ENCODE measurements around the gene RPS23.
A peak's percentile ranks its signal among the peaks of the same experiment; 100 is the strongest.
"Not testable (repeated sequence)": the region's sequence is repeated elsewhere in the genome, so short reads cannot be mapped to it uniquely, and the experiment has no call there.

RPS23 gene

DNA sequence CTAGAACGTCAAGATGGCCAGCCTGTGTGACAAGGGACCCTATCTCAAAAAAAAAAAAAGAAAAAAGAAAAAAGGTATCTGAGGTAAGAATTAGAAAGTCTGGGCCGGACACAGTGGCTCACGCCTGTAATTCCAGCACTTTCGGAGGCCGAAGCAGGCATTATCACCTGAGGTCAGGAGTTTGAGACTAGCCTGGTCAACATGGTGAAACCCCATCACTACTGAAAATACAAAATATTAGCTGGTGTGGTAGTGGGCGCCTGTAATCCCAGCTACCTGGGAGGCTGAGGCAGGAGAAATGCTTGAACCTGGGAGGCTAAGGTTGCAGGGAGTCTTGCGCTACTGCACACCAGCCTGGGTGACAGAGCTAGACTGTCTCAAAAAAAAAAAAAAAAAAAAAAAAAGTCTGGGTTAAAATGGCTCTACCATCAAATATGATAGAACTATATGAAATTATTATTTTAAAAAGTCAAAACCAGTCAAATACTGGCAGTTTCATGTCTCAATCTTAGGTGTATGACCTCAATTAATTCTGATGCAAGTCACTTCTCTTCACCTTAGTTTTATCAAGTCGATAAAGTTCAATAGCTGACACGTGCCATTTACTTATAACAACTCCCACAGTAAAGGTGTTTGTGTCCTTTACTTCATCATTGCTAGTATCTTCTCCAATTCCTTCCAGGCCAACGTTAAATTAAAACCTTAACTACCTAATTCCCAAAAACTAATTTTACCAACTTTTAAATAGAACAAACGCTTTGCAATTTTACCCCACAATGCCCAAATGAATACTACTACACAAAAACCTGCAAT, 1.1 kb downstream of the RPS23 start:
- Histone ChIP-seq H3K9me3 (ENCODE audit: severe bottlenecking) (no peaks in the 10 kb centered on the region), H3K27ac (peak overlapping the region; percentile 98)
- DNase-seq = no peak

DNA sequence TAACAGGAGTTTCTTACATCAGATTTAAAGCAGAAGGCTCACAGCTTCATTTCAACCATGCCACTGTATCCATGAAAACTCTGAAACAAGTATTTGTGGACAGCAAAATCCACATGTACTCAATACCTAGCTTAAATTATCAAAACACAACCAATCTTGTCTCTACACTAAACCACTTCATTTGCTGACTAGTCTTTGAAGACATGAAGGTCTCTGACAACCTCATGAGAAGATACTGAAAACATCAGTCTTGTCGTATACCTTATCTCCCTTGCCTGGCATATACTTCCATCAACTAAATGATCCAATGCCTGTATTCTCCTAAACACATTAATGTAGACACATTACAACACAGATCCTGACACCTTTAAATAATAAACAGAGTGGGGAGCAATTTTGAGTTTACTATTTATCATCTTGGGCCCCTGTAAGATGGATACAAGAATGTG, 2.9 kb downstream of the RPS23 start:
- TF ChIP-seq, protein P1, sequence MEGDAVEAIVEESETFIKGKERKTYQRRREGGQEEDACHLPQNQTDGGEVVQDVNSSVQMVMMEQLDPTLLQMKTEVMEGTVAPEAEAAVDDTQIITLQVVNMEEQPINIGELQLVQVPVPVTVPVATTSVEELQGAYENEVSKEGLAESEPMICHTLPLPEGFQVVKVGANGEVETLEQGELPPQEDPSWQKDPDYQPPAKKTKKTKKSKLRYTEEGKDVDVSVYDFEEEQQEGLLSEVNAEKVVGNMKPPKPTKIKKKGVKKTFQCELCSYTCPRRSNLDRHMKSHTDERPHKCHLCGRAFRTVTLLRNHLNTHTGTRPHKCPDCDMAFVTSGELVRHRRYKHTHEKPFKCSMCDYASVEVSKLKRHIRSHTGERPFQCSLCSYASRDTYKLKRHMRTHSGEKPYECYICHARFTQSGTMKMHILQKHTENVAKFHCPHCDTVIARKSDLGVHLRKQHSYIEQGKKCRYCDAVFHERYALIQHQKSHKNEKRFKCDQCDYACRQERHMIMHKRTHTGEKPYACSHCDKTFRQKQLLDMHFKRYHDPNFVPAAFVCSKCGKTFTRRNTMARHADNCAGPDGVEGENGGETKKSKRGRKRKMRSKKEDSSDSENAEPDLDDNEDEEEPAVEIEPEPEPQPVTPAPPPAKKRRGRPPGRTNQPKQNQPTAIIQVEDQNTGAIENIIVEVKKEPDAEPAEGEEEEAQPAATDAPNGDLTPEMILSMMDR (IDR thresholded peaks at IDR 0.05; ENCODE audit: low read depth, low read length) = no peak
- Histone ChIP-seq H3K9me3 (ENCODE audit: severe bottlenecking) (no peaks in the 10 kb centered on the region), H3K36me3 (peaks cover 46% of the 10 kb centered on the region), H3K27me3 (ENCODE audit: insufficient read depth, low read depth, severe bottlenecking) (no peaks in the 10 kb centered on the region), H3K27ac (no peak overlapping the region), H3K4me3 (ENCODE audit: low read depth, low read length) (no peak overlapping the region)
- no peak for DNase-seq

More for the DNA sequence above, 1.1 kb downstream of the RPS23 start:
- Histone ChIP-seq H3K27me3 (ENCODE audit: insufficient read depth, low read depth, severe bottlenecking) (no peaks in the 10 kb centered on the region), H3K36me3 (peaks cover 46% of the 10 kb centered on the region), H3K4me3 (ENCODE audit: low read depth, low read length) (peak overlapping the region; percentile 77)
- TF ChIP-seq, protein P1 (IDR thresholded peaks at IDR 0.05; ENCODE audit: low read depth, low read length) = no peak

DNA sequence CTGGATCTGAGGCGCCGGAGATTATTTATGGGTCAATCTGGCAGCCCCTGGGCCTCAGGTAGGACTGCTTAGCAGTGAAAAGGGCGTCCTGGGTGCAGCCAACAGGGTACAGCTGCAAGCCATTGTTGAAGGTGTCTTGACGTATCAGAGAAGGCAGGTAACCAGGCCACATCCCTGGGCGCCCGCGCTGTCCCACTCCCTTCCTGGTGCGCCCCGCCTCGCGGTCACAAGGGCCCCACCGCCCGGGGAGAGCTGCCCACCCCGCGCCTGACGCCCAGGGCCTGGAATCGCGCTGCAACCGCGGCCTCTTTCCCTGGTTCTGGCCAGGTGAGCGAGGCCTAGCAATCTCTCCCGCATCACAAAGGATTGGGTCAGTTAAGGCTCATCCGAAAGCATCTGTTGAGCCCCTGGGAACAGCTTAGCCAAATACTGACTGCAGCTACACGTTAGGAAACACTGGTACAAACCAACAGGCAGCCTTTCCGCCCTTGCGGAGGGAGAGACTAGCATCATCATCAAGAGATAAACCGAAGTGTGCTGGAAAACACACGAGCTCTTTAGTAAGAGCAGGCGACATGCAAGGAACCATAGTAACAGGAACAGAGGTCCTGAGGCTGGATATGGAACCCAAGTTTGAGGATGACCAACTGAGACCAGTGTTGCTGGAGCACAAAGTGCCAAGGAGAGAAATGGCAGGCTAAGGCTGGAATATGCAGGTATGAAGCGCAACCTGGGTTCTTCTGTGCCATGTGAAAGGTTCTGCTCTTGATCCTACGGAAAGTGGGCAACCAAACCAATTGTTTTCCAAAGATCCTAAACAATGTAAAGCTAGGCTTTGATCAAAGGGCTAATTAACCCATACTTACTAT, 3.6 kb downstream of the RPS23 start:
- H3K36me3 ChIP-seq = peaks cover 46% of the 10 kb centered on the region
- H3K4me3 ChIP-seq (ENCODE audit: low read depth, low read length) = no peak overlapping the region
- H3K27me3 ChIP-seq (ENCODE audit: insufficient read depth, low read depth, severe bottlenecking) = no peaks in the 10 kb centered on the region
- H3K9me3 ChIP-seq (ENCODE audit: severe bottlenecking) = no peaks in the 10 kb centered on the region
- TF ChIP-seq, protein P1 (IDR thresholded peaks at IDR 0.05; ENCODE audit: low read depth, low read length) = no peak
- no peak for DNase-seq
- H3K27ac ChIP-seq = no peak overlapping the region

DNA sequence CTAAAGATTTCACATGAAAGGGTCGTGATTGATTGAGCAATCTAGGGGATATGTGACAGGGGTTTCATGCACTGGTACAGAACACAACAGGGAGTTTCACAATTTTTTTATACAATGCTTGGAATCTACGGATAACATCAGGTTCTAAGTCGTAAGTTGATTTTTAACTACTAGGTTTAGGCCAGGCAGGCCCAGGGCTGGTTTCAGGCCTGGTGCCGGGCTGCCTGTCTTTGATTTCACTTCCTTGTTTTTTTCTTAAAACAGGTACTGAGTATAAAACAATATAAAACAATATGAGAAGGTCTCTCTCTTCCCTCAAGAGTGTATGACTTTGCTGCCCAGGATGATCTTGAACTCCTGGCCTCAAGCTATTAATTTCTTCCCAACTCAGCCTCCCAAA, 4.7 kb downstream of the RPS23 start:
- peaks cover 46% of the 10 kb centered on the region for H3K36me3 ChIP-seq
- not testable (repeated sequence) for H3K27me3 ChIP-seq (ENCODE audit: insufficient read depth, low read depth, severe bottlenecking); H3K27ac ChIP-seq; DNase-seq; H3K9me3 ChIP-seq (ENCODE audit: severe bottlenecking); H3K4me3 ChIP-seq (ENCODE audit: low read depth, low read length)

DNA sequence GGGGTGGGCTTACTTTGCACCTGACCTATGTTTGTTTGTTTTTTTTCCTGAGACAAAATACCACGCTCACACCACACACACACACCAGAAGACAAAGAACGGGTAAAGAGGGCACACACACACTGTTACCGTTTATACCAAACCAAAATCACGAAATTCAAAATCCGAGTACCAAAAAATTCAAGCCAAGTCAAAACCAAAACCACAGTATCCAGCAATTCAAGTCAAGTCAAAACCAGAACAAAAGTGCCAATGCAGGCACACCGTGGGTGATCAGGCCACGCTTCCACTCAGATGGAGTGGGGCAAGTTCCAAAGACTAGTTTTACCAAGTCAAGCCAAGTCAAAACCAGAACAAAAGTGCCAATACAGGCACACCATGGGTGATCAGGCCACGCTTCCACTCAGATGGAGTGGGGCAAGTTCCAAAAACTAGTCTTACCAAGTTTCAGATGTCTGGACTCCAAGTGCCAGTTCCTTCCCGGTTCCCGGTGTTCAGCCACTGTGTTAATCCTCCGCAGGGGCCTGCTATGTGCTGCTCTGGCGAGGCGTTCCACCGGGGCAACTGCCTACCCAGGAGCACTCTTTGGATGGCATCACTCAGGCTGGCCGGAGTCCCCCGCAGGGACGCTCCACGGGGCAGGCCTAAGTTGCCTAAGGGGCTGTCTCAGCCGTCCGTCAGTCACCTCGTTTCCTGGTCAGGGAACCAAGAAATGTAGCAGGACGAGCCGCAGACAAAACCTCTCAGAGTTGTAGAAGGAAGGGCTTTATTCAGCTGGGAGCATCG, 5.4 kb downstream of the RPS23 start:
- not testable (repeated sequence) for H3K4me3 ChIP-seq (ENCODE audit: low read depth, low read length); H3K9me3 ChIP-seq (ENCODE audit: severe bottlenecking); H3K27me3 ChIP-seq (ENCODE audit: insufficient read depth, low read depth, severe bottlenecking); DNase-seq; H3K27ac ChIP-seq
- peaks cover 43% of the 10 kb centered on the region for H3K36me3 ChIP-seq

DNA sequence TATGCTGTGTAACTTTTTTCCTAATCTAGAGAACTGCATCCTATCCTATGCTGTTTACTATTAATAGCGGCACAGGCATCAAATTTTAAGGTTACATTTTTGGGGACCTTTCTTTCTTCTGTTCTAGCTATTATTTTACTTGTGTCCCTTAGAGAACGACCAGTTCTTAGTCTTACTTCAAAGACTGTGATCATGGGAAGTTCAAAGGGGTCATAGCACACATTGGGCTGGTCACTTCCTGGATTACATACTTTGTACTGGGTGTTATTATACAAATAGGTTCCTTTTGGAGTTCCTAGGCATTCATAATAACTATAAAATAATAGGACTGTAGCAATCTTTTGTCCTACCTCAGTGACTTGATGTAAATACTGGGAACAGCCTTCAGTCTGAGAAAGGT, 8.8 kb downstream of the RPS23 start:
- DNase-seq; H3K27me3 ChIP-seq (ENCODE audit: insufficient read depth, low read depth, severe bottlenecking); H3K4me3 ChIP-seq (ENCODE audit: low read depth, low read length); H3K9me3 ChIP-seq (ENCODE audit: severe bottlenecking); H3K27ac ChIP-seq: not testable (repeated sequence)
- peaks cover 10% of the 10 kb centered on the region for H3K36me3 ChIP-seq

DNA sequence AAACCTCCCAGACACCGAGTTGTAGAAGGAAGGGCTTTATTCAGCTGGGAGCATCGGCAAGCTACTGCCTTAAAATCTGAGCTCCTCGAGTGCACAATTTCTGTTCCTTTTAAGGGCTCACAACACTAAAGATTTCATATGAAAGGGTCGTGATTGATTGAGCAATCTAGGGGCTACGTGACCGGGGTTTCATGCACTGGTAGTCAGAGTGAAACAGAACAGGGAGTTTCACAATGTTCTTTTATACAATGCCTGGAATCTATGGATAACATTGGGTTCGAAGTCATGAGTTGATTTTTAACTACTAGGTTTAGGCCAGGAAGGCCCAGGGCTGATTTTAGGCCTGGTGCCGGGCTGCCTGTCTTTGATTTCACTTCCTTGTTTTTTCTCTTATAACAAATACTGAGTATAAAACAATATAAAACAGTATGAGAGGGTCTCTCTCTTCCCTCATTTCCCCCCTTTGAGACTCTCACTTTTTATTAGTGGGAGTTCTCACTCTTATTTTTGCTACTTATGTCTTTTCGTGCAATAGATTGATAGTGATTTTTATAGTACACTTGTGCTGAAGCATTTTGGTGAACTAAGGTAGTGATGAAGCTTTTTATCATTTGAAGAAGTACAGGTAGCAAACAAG, 10.7 kb downstream of the RPS23 start:
- not testable (repeated sequence) for DNase-seq; H3K4me3 ChIP-seq (ENCODE audit: low read depth, low read length); H3K9me3 ChIP-seq (ENCODE audit: severe bottlenecking); H3K27ac ChIP-seq; H3K27me3 ChIP-seq (ENCODE audit: insufficient read depth, low read depth, severe bottlenecking); H3K36me3 ChIP-seq
